Mucosa of rectum (tissue), 2 donors: Measurements from ENCODE around the gene ICOSLG.
"Not testable (repeated sequence)": the region's sequence is repeated elsewhere in the genome, so short reads cannot be mapped to it uniquely, and the experiment has no call there.

Source experiments
- H3K27ac ChIP-seq, 2 donors: one replicate each; pipeline ENCODE4 v1.7.0; 2013; ENCODE audit warnings: inconsistent platforms in 2 of 2, low read depth in 2 of 2, low read length in 2 of 2
- H3K27me3 ChIP-seq, 2 donors: one replicate each; pipeline ENCODE4 v1.7.0; 2013; ENCODE audit warnings: low read length in 2 of 2; ENCODE audit not compliant: control insufficient read depth in 2 of 2, insufficient read depth in 2 of 2
- H3K36me3 ChIP-seq, 2 donors: one replicate each; pipeline ENCODE4 v1.7.0; 2013; ENCODE audit warnings: low read length in 2 of 2; ENCODE audit not compliant: control insufficient read depth in 2 of 2, insufficient read depth in 2 of 2
- H3K4me1 ChIP-seq, 2 donors: one replicate each; pipeline ENCODE4 v1.7.0; 2013; ENCODE audit warnings: low read length in 2 of 2, mild to moderate bottlenecking in 1 of 2; ENCODE audit not compliant: control insufficient read depth in 2 of 2, insufficient read depth in 2 of 2
- H3K4me3 ChIP-seq, 2 donors: one replicate each; pipeline ENCODE4 v1.7.0; 2013; ENCODE audit warnings: low read length in 2 of 2
- H3K9ac ChIP-seq, 2 donors: one replicate each; pipeline ENCODE4 v1.7.0; 2013; ENCODE audit warnings: low read length in 2 of 2, low read depth in 1 of 2, mild to moderate bottlenecking in 1 of 2
- H3K9me3 ChIP-seq, 2 donors: one replicate each; pipeline ENCODE4 v1.7.0; 2013; ENCODE audit warnings: low read length in 2 of 2; ENCODE audit not compliant: control insufficient read depth in 2 of 2
- donor health status: healthy.
- donor health status: Normal muscosa, but diverticular disease.

Gene ICOSLG

DNA sequence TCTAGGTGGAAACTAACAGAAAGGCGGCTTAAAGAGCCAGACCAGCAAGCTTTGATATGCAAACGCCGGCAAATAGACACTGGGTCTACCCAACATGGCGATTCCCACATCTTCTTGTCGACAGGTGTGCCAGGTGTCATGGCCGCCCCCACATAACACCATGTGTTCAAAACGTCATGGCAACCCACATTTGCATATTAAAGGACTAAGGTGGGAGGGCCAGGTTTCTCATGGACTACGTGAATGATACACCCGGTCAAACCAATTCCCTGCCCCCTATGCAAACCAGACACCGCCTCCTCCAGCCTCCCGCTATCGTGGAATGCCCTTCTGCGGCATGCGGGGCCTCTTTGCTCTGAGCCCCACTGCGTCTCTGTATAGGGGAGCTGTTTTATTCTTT, 41.3 kb downstream of the ICOSLG start:
- H3K9me3 ChIP-seq: no peaks in the 10 kb centered on the region
- no peaks in the 10 kb centered on the region for H3K36me3 ChIP-seq
- H3K27me3 ChIP-seq: no peaks in the 10 kb centered on the region
- no peak overlapping the region for H3K4me3 ChIP-seq
- no peaks in the 10 kb centered on the region for H3K4me1 ChIP-seq
- H3K27ac ChIP-seq: no peak overlapping the region
- H3K9ac ChIP-seq: no peak overlapping the region

DNA sequence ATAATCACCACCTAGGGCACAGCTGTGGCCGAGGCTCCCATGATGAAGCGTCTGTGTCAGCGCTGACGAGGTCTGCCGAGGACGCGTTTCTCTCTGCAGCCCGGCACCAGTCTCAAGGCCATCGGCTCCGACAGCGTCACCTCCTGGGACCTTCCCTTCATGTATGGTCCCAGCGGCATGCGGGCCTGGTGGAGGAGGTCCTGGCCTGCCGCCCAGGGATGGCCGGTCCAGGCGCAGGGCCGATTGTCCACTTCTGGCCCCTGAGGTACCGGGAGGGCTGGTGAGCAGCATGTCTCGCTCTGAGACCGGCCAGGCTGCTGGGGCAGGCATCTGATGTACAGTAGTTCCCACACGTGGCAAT, 43.6 kb downstream of the ICOSLG start:
- not testable (repeated sequence) for H3K9me3 ChIP-seq, H3K9ac ChIP-seq, H3K27ac ChIP-seq, H3K36me3 ChIP-seq, H3K4me3 ChIP-seq, H3K4me1 ChIP-seq, H3K27me3 ChIP-seq

DNA sequence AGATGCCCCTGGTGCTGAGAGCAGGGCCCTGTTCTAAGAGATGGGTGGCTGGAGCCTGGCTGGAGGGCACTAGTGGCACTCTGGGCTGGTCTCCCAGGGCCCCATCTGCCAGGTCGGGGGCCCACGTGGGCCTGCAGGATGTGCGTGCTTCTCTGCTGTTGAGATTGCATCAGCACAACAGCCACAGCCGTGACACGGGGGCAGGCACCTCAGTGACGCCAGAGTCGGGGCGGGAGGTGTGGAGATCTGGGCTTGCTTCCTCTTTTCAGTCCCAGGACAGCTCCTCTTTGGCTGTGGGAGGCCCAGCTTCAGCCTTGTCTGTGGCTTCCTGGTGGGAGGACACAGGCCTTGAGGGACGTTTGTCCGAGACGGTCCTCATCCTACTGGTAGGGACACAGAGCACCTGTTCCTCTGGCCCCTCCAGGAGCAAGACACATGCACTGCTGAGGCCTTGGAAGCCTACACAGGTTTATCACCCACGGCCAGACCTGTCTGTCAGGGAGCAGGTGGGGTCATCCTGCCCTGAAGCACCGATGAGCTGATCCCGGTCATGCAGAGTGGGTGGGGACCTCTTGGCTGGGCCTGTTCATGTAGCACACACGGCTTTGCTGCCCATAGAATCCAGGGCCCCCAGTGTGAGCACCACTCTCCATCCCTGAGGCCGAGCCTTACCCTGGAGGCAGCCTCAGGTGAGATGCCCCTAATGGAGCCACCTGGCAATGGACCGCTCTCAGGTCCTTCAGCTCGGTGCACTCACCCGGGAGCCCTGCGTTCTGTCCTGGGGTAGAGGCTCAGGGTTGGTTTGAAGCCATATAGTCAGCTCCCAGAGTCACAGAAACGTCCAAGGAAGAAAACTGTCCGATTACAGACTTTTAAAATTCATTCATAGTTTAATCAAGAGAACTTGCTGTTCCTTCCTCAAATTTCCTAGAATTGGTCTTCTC, 44.3 kb downstream of the ICOSLG start:
- not testable (repeated sequence) for H3K27me3 ChIP-seq, H3K9me3 ChIP-seq, H3K27ac ChIP-seq, H3K9ac ChIP-seq, H3K36me3 ChIP-seq, H3K4me3 ChIP-seq, H3K4me1 ChIP-seq

DNA sequence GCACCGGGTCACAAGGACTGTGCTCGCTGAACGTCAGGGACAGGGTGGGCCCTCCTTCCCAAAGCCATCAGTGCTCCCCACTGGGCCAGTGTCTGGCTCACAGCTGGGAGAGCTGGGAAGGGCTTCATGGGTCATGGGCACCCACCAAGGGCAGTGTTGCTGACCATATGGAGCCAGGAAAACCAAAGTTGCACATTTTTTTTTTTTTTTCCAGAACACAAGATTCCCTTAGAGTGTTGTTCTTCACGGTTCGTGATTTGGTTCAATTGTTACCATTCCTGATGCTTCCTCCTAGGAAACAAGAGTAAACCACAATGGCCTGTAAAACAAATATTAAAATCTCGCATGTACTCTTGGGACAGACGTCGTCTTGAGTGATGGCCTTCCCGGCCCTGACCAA, 45.9 kb downstream of the ICOSLG start:
- H3K4me1 ChIP-seq, H3K27ac ChIP-seq, H3K27me3 ChIP-seq, H3K36me3 ChIP-seq, H3K9ac ChIP-seq, H3K9me3 ChIP-seq, H3K4me3 ChIP-seq: not testable (repeated sequence)

DNA sequence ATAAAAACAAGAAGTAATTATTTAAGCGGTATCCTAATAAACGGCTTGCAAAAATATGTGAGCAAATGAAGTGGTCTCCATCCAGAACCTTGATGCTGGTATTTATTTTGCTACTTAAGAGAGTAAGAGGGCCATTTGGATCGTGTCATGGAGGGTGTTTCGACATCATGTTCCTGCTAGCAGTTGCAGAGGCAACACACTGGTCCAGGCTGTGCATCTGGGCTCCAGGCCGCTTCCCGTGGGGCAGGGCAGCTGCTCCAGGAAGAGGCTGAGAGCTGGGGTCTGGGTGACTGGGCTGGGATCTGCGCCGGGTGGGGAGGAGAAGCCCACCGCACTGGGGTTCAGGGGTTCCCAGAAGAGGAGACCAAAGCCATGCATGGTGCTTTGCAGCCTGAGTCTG, 46.3 kb downstream of the ICOSLG start:
- H3K4me3 ChIP-seq, H3K4me1 ChIP-seq, H3K9me3 ChIP-seq, H3K27ac ChIP-seq, H3K27me3 ChIP-seq, H3K36me3 ChIP-seq, H3K9ac ChIP-seq: not testable (repeated sequence)

DNA sequence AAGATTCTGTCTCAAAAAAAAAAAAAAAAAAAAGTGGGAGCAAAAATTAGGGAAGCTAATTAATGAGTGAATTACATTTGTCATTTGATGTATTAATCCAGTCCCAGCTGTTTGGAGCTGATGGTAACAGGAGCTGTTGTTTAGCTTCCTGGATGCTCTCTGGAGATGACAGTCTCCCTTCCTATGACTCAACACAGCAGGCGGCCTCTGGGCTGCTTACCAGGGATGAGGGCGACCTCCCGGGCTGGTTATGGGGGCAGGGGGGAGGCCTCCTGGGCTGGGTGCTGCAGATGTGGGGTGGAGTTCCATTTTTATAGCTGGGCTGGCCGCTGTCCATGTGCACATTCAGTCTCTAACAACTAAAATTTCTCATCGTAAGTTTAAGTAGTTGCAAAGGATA, 47.6 kb downstream of the ICOSLG start:
- not testable (repeated sequence) for H3K4me1 ChIP-seq, H3K36me3 ChIP-seq, H3K27ac ChIP-seq, H3K9me3 ChIP-seq, H3K9ac ChIP-seq, H3K4me3 ChIP-seq, H3K27me3 ChIP-seq

DNA sequence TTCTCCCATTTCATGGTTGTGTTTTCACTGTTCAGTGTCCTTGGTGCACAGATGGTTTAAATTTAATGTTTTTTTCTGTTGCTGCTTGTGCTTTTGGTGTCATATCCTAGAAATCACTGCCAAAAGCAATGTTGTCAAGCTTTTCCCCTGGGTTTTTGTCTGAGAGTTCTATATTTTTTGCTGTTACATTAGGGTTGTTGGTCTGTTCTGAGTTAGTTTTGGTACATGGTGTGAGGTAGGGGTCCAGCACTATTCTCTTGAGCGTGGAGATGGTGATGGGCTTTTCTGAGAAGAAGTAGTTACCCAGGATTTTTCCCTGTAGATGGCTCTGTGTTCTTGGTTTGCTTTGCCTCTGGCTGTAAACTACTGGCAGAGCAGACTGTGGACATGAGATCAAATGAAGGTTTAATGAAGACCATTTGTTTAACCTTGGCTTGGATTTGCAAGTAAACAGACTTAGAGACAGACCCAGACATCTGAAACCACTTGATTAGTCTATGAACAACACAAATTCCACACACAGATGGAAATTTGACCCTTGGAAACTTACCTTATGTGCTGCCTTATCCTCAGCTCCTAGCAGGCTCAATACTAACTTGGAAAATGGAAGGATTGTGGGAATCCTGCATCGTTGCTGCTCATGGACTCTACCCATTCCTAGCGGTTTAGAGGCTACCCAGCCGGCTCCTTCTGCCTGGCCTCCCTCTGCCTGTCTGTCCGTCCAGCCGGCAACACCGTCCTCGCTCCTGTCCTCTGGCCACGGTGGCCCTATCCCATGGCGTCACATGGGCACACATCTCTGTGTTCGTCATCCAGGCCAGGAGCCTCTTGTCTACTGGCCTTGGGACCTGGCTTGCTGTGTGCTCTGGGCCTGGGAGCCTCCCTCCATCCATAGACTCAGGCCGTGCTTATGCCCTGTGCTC, 50.1 kb downstream of the ICOSLG start:
- H3K4me1 ChIP-seq, H3K9ac ChIP-seq, H3K9me3 ChIP-seq, H3K27me3 ChIP-seq, H3K36me3 ChIP-seq, H3K27ac ChIP-seq, H3K4me3 ChIP-seq: not testable (repeated sequence)

DNA sequence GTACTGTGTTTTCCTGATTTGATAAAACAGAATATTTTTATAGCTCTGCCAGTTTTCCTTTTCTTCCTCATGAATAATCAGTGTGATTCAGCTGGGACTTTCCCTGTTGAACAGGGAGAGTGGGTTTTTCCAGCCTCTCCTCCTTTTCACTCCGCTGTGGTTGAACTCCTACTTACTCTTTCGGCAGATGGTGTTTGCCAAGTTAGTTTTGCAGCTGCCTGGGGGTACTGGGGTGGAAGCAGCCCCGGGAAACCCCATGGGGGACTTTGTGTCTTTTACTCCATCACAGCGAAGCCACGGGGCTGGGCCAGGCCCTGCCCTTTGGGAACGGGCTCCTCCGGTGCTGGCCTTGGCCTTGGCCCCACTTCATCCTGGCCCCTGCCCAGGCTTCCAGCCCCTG, 55.9 kb downstream of the ICOSLG start:
- not testable (repeated sequence) for H3K9ac ChIP-seq, H3K27me3 ChIP-seq, H3K27ac ChIP-seq, H3K9me3 ChIP-seq, H3K4me1 ChIP-seq, H3K36me3 ChIP-seq, H3K4me3 ChIP-seq

DNA sequence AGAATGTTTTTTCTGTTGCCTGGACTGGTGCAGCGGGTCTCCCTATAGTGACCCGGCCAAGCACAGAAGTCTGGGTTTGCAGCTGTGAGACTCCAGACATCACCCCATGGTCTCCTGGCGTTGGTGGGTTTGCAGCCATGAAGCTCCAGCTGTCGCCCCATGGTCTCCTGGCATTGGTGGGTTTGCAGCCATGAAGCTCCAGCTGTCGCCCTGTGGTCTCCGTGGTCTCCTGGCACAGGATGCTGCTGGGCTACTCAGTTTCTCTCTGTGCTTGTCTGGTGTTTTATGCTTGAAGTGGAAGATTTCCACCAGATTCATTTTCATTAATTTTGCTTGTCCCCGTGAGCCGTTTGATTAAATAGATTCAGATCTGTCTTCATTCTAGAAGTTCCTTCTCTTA, 58.5 kb downstream of the ICOSLG start:
- not testable (repeated sequence) for H3K4me1 ChIP-seq, H3K27ac ChIP-seq, H3K27me3 ChIP-seq, H3K36me3 ChIP-seq, H3K9me3 ChIP-seq, H3K9ac ChIP-seq, H3K4me3 ChIP-seq

DNA sequence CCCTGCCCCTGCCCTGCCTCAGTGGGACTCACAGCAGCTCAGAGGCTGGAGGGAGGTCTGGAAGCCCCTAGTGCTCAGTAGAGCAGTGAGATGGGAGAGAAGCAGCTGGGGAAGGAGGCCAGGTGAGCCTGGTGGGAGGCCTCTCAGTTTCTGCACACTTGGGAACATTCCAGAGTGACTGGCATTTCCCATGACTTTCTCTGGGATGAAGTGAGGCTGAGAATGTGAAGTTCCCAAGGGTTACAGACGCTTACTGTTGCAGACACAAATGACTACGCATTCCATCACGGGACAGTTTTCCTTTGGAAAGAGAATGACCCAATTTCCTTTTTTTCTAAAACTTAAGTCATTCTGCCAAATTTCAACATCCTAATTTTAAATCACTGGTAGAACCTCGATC, 59.2 kb downstream of the ICOSLG start:
- not testable (repeated sequence) for H3K27ac ChIP-seq, H3K36me3 ChIP-seq, H3K4me1 ChIP-seq, H3K9me3 ChIP-seq, H3K4me3 ChIP-seq, H3K9ac ChIP-seq, H3K27me3 ChIP-seq
